ENCODE measurements around the gene HINFP.

- TF ChIP-seq CTCF (IDR thresholded peaks at IDR 0.05) (no peak), POLR2A (IDR thresholded peaks at IDR 0.05) (no peak)
Measured at GRCh38 chr11:119153049-119153818, 31.9 kb downstream of the HINFP start.

Measured in body of pancreas (tissue), 4 donors.